Measurements from ENCODE around the gene SLC38A9. TPM values are rescaled to one million over a fixed set of nuclear protein-coding genes. Genes with fewer than 3 reads are reported as not detected.

Gene SLC38A9
- total and polyA plus RNA-seq, 2 experiments from 2014 or later, result 17.0 to 23.8 TPM

- Histone ChIP-seq H3K27me3 (replicated peaks; ENCODE audit: insufficient read depth) (no peaks in the 10 kb centered on the region), H2AFZ (no peak overlapping the region), H4K20me1 (ENCODE audit: insufficient read depth) (no peaks in the 10 kb centered on the region), H3K4me3 (no peak overlapping the region), H3K4me1 (ENCODE audit: insufficient read depth) (peaks cover 16% of the 10 kb centered on the region), H3K27ac (no peak overlapping the region), H3K36me3 (ENCODE audit: low read depth) (no peaks in the 10 kb centered on the region), H3K79me2 (ENCODE audit: insufficient read depth) (no peaks in the 10 kb centered on the region), H3K9me2 (ENCODE audit: insufficient read depth) (no peaks in the 10 kb centered on the region), H3K9ac (no peak overlapping the region), H3K4me2 (ENCODE audit: unreplicated experiment) (no peak overlapping the region), H3F3A (ENCODE audit: insufficient read depth) (peaks cover 16% of the 10 kb centered on the region), H3K9me3 (ENCODE audit: low read depth) (no peaks in the 10 kb centered on the region)
- 97% methylated on average over 3 of the region's 3 CpGs for WGBS, 2 experiments (ENCODE audit: low coverage in 1 of 2, low lambda C conversion rate in 2 of 2, missing lambda C conversion rate in 2 of 2)
- in situ Hi-C loops (cut with MboI), result no loop called here
- TF ChIP-seq EZH2phosphoT487 (IDR thresholded peaks at IDR 0.05; ENCODE audit: insufficient read depth, low read depth) (no peak), EZH2 (IDR thresholded peaks at IDR 0.05; ENCODE audit: insufficient read depth, poor library complexity, severe bottlenecking) (no peak)
- no peak for DNase-seq
Observed at GRCh38 chr5:55593115-55593472, 119.0 kb downstream of the SLC38A9 start.

- H3K4me2 ChIP-seq (ENCODE audit: unreplicated experiment), result no peak overlapping the region
- no peaks in the 10 kb centered on the region for H3K9me2 ChIP-seq (ENCODE audit: insufficient read depth)
- H4K20me1 ChIP-seq (ENCODE audit: insufficient read depth), result no peaks in the 10 kb centered on the region
- in situ Hi-C loops (cut with MboI), result no loop called here
- TF ChIP-seq EZH2 (IDR thresholded peaks at IDR 0.05; ENCODE audit: insufficient read depth, poor library complexity, severe bottlenecking) (no peak), EZH2phosphoT487 (IDR thresholded peaks at IDR 0.05; ENCODE audit: insufficient read depth, low read depth) (no peak)
- no peak for DNase-seq
- H3K79me2 ChIP-seq (ENCODE audit: insufficient read depth), result no peaks in the 10 kb centered on the region
- H3K4me1 ChIP-seq (ENCODE audit: insufficient read depth), result peaks cover 11% of the 10 kb centered on the region
- WGBS, 2 experiments (ENCODE audit: low coverage in 1 of 2, low lambda C conversion rate in 2 of 2, missing lambda C conversion rate in 2 of 2), result 90 to 93% methylated on average over 5 of the region's 5 CpGs
- no peaks in the 10 kb centered on the region for H3K27me3 ChIP-seq (replicated peaks; ENCODE audit: insufficient read depth)
- H3K36me3 ChIP-seq (ENCODE audit: low read depth), result no peaks in the 10 kb centered on the region
- H3F3A ChIP-seq (ENCODE audit: insufficient read depth), result peaks cover 11% of the 10 kb centered on the region
- H3K4me3 ChIP-seq, result no peak overlapping the region
- H3K9me3 ChIP-seq (ENCODE audit: low read depth), result no peaks in the 10 kb centered on the region
- no peak overlapping the region for H3K27ac ChIP-seq
- H2AFZ ChIP-seq, result no peak overlapping the region
- H3K9ac ChIP-seq, result no peak overlapping the region
Observed at GRCh38 chr5:55592388-55593114, 119.6 kb downstream of the SLC38A9 start.

GRCh38 chr5:55591686-55592085 is 120.4 kb downstream of the SLC38A9 start:
- Histone ChIP-seq H3K4me3 (no peak overlapping the region), H3K36me3 (ENCODE audit: low read depth) (no peaks in the 10 kb centered on the region), H3K4me2 (ENCODE audit: unreplicated experiment) (no peak overlapping the region), H3K9me3 (ENCODE audit: low read depth) (no peaks in the 10 kb centered on the region), H3K4me1 (ENCODE audit: insufficient read depth) (peaks cover 2% of the 10 kb centered on the region), H4K20me1 (ENCODE audit: insufficient read depth) (no peaks in the 10 kb centered on the region), H3F3A (ENCODE audit: insufficient read depth) (peaks cover 2% of the 10 kb centered on the region), H3K9me2 (ENCODE audit: insufficient read depth) (no peaks in the 10 kb centered on the region), H3K9ac (no peak overlapping the region), H3K27ac (no peak overlapping the region), H3K27me3 (replicated peaks; ENCODE audit: insufficient read depth) (no peaks in the 10 kb centered on the region), H2AFZ (no peak overlapping the region), H3K79me2 (ENCODE audit: insufficient read depth) (no peaks in the 10 kb centered on the region)
- 95 to 98% methylated on average over 4 of the region's 4 CpGs for WGBS, 2 experiments (ENCODE audit: low coverage in 1 of 2, low lambda C conversion rate in 2 of 2, missing lambda C conversion rate in 2 of 2)
- in situ Hi-C loops (cut with MboI), result no loop called here
- DNase-seq, result no peak
- no peak for TF ChIP-seq EZH2phosphoT487 (IDR thresholded peaks at IDR 0.05; ENCODE audit: insufficient read depth, low read depth)

- 80 to 87% methylated on average over 1 of the region's 1 CpG for WGBS, 2 experiments (ENCODE audit: low coverage in 1 of 2, low lambda C conversion rate in 2 of 2, missing lambda C conversion rate in 2 of 2)
- Histone ChIP-seq H3K4me1 (ENCODE audit: insufficient read depth) (no peaks in the 10 kb centered on the region), H3K9me3 (ENCODE audit: low read depth) (no peaks in the 10 kb centered on the region), H3K4me3 (no peak overlapping the region), H3K27ac (no peak overlapping the region), H2AFZ (no peak overlapping the region), H3K4me2 (ENCODE audit: unreplicated experiment) (no peak overlapping the region), H3K9ac (no peak overlapping the region), H3K36me3 (ENCODE audit: low read depth) (no peaks in the 10 kb centered on the region), H4K20me1 (ENCODE audit: insufficient read depth) (no peaks in the 10 kb centered on the region), H3K27me3 (replicated peaks; ENCODE audit: insufficient read depth) (no peaks in the 10 kb centered on the region), H3K79me2 (ENCODE audit: insufficient read depth) (no peaks in the 10 kb centered on the region), H3K9me2 (ENCODE audit: insufficient read depth) (no peaks in the 10 kb centered on the region), H3F3A (ENCODE audit: insufficient read depth) (no peaks in the 10 kb centered on the region)
- DNase-seq, result no peak
- in situ Hi-C loops (cut with MboI), result no loop called here
- TF ChIP-seq EZH2phosphoT487 (IDR thresholded peaks at IDR 0.05; ENCODE audit: insufficient read depth, low read depth) (no peak), EZH2 (IDR thresholded peaks at IDR 0.05; ENCODE audit: insufficient read depth, poor library complexity, severe bottlenecking) (no peak)
Observed at GRCh38 chr5:55585206-55585610, 126.9 kb downstream of the SLC38A9 start.

Measured in GM23248 (cell line).